ENCODE measurements around the gene ETV2. TPM values are rescaled to one million over a fixed set of nuclear protein-coding genes. Genes with fewer than 3 reads are reported as not detected.

Gene ETV2
- total and polyA plus RNA-seq, 8 donors, result 0.55 to 11.7 (median 6.1) TPM; not detected in 3

DNA sequence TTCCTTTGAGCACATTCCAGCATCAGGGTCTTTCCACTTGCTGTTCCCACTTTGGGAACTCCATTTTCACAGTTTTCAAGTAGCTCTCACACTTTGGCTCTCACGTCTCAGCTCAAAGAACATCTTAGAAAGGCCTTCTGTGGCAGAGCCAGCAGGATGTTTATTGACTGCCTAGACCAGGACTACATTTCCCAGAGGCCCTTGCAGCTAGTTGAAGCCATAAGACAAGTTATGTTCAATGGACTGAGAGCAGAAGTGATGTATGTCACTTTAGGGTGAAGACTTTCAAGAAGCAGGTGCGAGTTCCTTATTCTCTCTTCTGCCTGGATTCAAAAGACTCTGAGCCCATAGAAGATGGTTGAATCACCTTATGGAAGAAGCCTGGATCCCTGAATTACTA is 33.3 kb upstream of the ETV2 start:
- TF ChIP-seq POLR2A (IDR thresholded peaks at IDR 0.05), result no peak
- TF ChIP-seq EP300 (IDR thresholded peaks at IDR 0.05), result no peak
- TF ChIP-seq POLR2AphosphoS5 (IDR thresholded peaks at IDR 0.05), result no peak
- no peak for TF ChIP-seq CTCF (IDR thresholded peaks at IDR 0.05)
- WGBS, 5 donors, result 76 to 90% (median 77%) methylated on average over 2 of the region's 2 CpGs
- H3K27ac ChIP-seq, result no peak overlapping the region
- no peaks in the 10 kb centered on the region for H3K36me3 ChIP-seq
- no peak for DNase-seq
- intact Hi-C loops (cut with DNase I; ENCODE audit: low total_unique reads), result no loop called here
- H3K9me3 ChIP-seq, result peaks cover 0 to 21% (median 4%) of the 10 kb centered on the region in 4 donors
- no peak overlapping the region for H3K4me3 ChIP-seq
- H3K27me3 ChIP-seq, result no peaks in the 10 kb centered on the region
- peaks cover 9 to 13% (median 12%) of the 10 kb centered on the region in 4 donors for H3K4me1 ChIP-seq

DNA sequence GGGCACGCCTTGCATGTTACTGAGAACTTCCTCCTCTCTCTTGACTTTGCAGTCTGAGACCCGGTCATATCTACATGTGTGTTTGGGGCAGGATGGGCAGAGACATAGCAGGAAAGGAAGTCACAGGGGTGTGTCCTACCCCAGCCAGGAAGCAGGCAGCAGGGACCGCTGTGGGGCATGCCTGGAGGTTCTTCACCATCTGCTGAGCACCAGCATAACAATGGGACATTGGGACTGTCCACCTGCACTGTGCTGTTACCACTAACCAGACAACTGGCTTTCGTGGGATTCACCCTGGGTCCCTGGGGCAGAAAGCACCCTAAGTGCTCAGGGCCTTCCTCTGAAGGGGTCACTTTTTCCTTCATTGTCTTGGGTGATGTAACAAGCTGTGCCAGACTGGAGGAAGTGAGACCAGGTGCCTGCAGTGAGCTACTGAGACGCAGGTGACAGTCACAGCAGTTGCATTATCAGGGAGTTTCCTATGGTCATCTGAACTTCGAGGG is 31.6 kb upstream of the ETV2 start:
- Histone ChIP-seq H3K9me3 (peaks cover 0 to 21% (median 4%) of the 10 kb centered on the region in 4 donors), H3K36me3 (peaks cover 0 to 3% (median 1%) of the 10 kb centered on the region in 4 donors), H3K27me3 (no peaks in the 10 kb centered on the region), H3K27ac (no peak overlapping the region), H3K4me3 (no peak overlapping the region), H3K4me1 (peaks cover 10 to 18% (median 15%) of the 10 kb centered on the region in 4 donors)
- WGBS, 5 donors, result 58 to 82% (median 66%) methylated on average over 5 to 6 of the region's 6 CpGs
- DNase-seq, result no peak
- intact Hi-C loops (cut with DNase I; ENCODE audit: low total_unique reads), result no loop called here
- TF ChIP-seq EP300 (IDR thresholded peaks at IDR 0.05) (no peak), POLR2A (IDR thresholded peaks at IDR 0.05) (no peak), CTCF (IDR thresholded peaks at IDR 0.05) (no peak), POLR2AphosphoS5 (IDR thresholded peaks at IDR 0.05) (no peak)

DNA sequence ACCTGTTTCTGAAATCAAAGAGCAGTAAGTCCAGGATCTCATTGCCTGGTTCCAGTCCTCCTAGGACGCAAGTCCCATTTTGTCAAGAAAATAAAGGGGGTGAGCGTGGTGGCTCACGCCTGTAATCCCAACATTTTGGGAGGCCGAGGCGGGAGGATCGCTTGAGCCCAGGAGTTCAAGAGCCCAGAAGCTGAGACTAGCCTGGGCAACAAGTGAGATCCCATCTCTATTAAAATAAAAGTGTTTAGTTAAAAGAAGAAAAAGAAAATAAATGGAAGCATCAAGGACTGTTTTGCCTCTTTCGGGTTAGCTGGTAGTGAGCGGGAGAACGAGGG is 29.4 kb upstream of the ETV2 start:
- Histone ChIP-seq H3K27ac (peak overlapping the region in 4 of 5 donors; percentile 74 to 84 (median 78)), H3K4me3 (peak overlapping the region; percentile 65 to 84 (median 70))
- WGBS, 5 donors, result 30 to 46% (median 34%) methylated on average over 9 of the region's 9 CpGs

DNA sequence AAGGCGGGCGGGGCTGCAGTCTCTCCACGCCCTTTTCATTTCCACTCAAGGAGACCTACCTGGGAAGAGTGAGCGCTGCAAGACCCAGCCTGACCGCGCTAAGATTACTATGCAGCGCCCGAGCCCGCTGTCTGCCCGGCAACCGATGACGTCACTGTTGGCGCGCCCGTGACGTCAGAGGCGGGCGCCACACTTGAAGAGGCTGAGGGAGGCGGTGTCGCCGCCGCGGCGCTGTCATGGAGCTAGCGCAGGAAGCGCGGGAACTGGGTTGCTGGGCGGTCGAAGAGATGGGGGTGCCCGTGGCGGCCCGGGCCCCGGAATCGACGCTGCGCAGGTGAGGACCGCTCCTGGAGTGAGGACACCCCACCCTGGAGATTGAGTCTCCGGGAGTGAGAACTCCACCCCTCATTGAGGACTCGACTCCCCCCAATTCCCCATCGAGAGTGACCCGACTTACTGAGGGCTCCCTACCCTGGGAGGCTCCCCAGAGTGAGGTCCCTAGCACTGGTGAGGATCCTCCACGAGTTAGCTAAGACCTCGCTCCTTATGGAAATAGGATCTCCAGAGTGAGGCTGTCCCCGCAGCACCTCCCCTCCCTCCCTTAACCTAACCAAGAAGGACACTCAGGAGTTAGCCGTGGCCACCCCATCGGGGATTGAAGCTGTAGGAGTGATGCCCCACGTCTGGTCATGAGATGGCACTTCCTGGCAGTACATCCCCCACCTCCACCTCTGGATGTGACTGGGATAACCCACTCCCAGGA is 28.8 kb upstream of the ETV2 start, which contains the start of gene HAUS5:
HAUS5 (plus strand) TSS at position 177 of the 763 bp plus-strand sequence; CDS start at position 237, 60 bp downstream.
- no peaks in the 10 kb centered on the region for H3K27me3 ChIP-seq
- intact Hi-C loops (cut with DNase I; ENCODE audit: low total_unique reads), result no loop called here
- DNase-seq, result peak; percentile 98 to 99
- 0 to 1% (median 0%) methylated on average over 13 to 47 of the region's 47 CpGs for WGBS, 5 donors
- peaks cover 3 to 31% (median 28%) of the 10 kb centered on the region in 4 donors for H3K36me3 ChIP-seq
- TF ChIP-seq CTCF (IDR thresholded peaks at IDR 0.05), result peak in 2 of 7 experiments; percentile 10 to 31
- TF ChIP-seq POLR2AphosphoS5 (IDR thresholded peaks at IDR 0.05), result peak; percentile 81 to 93 (median 90)
- TF ChIP-seq EP300 (IDR thresholded peaks at IDR 0.05), result no peak
- no peak for TF ChIP-seq POLR2A (IDR thresholded peaks at IDR 0.05)
- H3K27ac ChIP-seq, result peak within 1 kb of the TSS in 4 of 5 donors; percentile 74 to 84 (median 78)
- H3K9me3 ChIP-seq, result peaks cover 0 to 9% (median 2%) of the 10 kb centered on the region in 4 donors
- H3K4me3 ChIP-seq, result peak within 1 kb of the TSS; percentile 65 to 84 (median 70)
- H3K4me1 ChIP-seq, result peaks cover 10 to 18% (median 15%) of the 10 kb centered on the region in 4 donors

More for the DNA sequence above, 29.4 kb upstream of the ETV2 start:
- intact Hi-C loops (cut with DNase I; ENCODE audit: low total_unique reads), result no loop called here
- no peak for TF ChIP-seq POLR2A (IDR thresholded peaks at IDR 0.05)
- H3K9me3 ChIP-seq, result peaks cover 0 to 15% (median 4%) of the 10 kb centered on the region in 4 donors
- peaks cover 10 to 18% (median 15%) of the 10 kb centered on the region in 4 donors for H3K4me1 ChIP-seq
- DNase-seq, result no peak
- H3K27me3 ChIP-seq, result no peaks in the 10 kb centered on the region
- H3K36me3 ChIP-seq, result peaks cover 3 to 25% (median 23%) of the 10 kb centered on the region in 4 donors
